WERI-Rb-1 (cell line): Measurements from ENCODE around the gene LRIG1.

Experiments used
- DNase-seq: peaks from one replicate; pipeline ENCODE4 v3.0.0-alpha.2; 2020
- H3K27ac ChIP-seq: fragments of 250-450 bp; sonication (Bioruptor Pico); 2 replicates; pipeline ENCODE4 v1.5.1; 2020; ENCODE audit warnings: mild to moderate bottlenecking, moderate library complexity
- H3K27me3 ChIP-seq: fragments of 250-450 bp; sonication (Bioruptor Pico); 2 replicates; pipeline ENCODE4 v1.5.1; 2021; ENCODE audit warnings: mild to moderate bottlenecking, low read depth, moderate library complexity; ENCODE audit not compliant: insufficient read depth, severe bottlenecking
- H3K36me3 ChIP-seq: fragments of 250-450 bp; sonication (Bioruptor Pico); 2 replicates; pipeline ENCODE4 v1.5.1; 2020; ENCODE audit warnings: mild to moderate bottlenecking, moderate library complexity
- H3K4me3 ChIP-seq: 2 replicates; pipeline ENCODE4 v1.5.1; 2011; ENCODE audit warnings: low read depth, mild to moderate bottlenecking, control low read depth, low read length
- H3K9me3 ChIP-seq: fragments of 250-450 bp; sonication (Bioruptor Pico); 2 replicates; pipeline ENCODE4 v1.5.1; 2021; ENCODE audit warnings: mild to moderate bottlenecking, moderate library complexity; ENCODE audit not compliant: severe bottlenecking
- TF ChIP-seq, protein P1 (sequence below): IDR thresholded peaks from 2 replicates; pipeline ENCODE4 v1.5.1; 2011; ENCODE audit warnings: low read depth, mild to moderate bottlenecking, control low read depth, inconsistent platforms, low read length

The LRIG1 gene

DNA sequence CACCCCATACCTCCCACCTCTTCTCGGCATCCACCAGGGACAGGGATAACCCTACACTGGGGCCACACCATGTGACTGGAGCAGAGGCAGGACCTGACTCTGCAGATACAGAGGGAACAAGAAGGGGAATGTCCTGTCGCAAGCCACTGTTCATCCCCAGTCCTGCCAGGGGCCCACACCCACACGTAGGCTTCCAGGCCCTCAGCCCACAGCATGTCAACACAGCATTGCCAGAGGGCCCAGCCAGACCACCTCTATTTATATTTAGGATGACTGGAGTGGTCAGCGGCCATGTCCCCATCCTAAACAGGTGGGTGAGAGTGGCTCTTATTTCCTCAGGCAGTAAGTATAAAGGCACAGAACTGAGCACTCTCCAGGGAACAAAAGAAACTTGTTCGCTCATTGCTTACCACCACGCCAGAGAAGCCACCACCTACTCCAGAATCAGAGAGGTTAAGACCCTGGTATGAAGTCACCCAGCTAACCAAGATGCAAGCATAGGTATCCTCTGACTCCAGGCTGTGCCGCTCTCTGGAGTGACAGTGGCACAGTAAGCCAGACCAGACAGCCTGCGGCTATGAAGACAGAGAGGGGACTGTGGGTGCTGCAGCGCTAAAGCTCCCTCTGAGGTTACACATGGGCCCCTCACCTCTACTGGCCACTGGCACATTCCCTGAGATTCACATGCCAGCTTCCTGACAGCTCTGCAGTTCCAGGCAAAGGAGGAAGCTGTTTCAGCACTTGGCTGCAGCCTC lies 67.9 kb downstream of the LRIG1 start:
- Histone ChIP-seq H3K36me3 (no peaks in the 10 kb centered on the region), H3K27ac (no peak overlapping the region), H3K27me3 (no peaks in the 10 kb centered on the region), H3K9me3 (no peaks in the 10 kb centered on the region), H3K4me3 (no peak overlapping the region)
- DNase-seq: no peak
- TF ChIP-seq, protein P1, sequence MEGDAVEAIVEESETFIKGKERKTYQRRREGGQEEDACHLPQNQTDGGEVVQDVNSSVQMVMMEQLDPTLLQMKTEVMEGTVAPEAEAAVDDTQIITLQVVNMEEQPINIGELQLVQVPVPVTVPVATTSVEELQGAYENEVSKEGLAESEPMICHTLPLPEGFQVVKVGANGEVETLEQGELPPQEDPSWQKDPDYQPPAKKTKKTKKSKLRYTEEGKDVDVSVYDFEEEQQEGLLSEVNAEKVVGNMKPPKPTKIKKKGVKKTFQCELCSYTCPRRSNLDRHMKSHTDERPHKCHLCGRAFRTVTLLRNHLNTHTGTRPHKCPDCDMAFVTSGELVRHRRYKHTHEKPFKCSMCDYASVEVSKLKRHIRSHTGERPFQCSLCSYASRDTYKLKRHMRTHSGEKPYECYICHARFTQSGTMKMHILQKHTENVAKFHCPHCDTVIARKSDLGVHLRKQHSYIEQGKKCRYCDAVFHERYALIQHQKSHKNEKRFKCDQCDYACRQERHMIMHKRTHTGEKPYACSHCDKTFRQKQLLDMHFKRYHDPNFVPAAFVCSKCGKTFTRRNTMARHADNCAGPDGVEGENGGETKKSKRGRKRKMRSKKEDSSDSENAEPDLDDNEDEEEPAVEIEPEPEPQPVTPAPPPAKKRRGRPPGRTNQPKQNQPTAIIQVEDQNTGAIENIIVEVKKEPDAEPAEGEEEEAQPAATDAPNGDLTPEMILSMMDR: no peak

DNA sequence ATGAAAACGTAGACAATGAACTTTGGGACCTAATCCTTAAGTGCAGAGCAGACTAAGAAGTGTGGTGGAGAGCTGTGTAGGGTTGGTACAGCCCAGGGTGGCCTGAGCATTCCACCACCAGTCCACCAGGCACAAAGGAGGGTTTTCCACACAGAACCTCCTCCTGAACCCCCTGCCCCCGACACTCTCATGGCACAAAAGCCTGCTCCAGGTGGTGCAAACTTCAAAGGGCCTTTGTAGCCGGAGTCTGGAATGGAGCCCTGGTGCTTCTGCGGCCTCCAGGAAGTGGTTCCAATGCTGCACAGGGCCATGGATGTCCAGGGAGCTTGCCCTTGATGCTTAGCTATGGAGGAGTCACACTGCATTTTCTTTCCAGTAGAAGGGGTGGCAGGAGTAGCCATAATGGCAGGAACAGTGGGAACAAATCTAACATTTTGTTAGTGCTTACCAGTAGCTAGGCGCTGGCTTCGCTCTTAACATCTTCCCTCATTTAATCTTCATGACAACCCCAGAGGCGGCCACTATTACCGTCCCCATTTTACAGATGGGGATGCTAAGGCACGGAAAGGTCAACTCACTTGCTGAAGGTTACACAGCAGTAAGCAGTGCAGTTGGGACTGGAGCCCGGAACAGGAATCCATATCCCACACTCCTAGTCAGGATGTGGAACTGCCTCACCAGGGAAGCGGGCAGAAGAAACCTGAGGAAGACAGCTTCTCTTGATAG lies 68.6 kb downstream of the LRIG1 start:
- no peak overlapping the region for H3K4me3 ChIP-seq
- H3K27me3 ChIP-seq: no peaks in the 10 kb centered on the region
- H3K36me3 ChIP-seq: no peaks in the 10 kb centered on the region
- TF ChIP-seq, protein P1: no peak
- no peak for DNase-seq
- H3K9me3 ChIP-seq: no peaks in the 10 kb centered on the region
- no peak overlapping the region for H3K27ac ChIP-seq

DNA sequence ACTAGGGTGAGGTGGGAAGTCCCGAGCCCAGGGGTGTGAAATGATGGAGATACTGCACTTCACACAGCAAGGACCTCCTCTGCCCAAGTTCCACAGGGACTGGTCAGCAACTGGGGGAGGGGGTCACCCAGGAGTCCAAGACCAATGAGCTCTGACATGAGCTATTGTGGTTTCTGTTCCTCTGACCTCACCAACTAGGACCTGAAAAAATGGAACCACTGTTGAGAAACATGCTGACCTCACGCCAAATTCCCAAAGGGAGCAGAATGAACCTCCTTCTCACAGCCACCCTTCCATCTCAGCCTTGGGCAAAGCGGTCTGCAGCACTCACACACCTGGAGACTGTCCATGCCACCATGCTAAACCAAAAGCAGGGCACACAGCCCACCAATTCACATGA lies 69.3 kb downstream of the LRIG1 start:
- DNase-seq: no peak
- H3K27me3 ChIP-seq: no peaks in the 10 kb centered on the region
- H3K36me3 ChIP-seq: no peaks in the 10 kb centered on the region
- H3K9me3 ChIP-seq: no peaks in the 10 kb centered on the region
- TF ChIP-seq, protein P1: no peak
- no peak overlapping the region for H3K4me3 ChIP-seq
- H3K27ac ChIP-seq: no peak overlapping the region

DNA sequence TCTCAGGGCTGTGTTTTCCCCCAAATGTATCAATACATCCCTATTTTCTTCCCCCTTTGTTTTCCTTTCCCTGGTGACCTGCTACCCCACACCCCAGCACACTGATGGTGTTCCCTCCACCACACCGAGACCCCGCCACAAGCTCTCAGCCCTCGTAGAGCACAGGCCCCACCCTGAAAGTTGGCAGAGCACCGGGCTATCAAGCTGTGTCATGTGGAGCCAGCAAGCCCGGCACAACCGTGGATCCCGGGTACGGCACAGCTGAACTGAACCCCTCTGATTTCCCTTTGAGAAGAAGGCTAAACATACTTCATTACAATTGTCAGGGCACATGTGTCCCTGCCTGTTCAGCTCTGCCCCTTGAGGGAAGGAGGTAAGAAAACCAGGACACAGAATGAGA lies 69.9 kb downstream of the LRIG1 start:
- TF ChIP-seq, protein P1: no peak
- H3K27ac ChIP-seq: no peak overlapping the region
- H3K9me3 ChIP-seq: no peaks in the 10 kb centered on the region
- no peak overlapping the region for H3K4me3 ChIP-seq
- DNase-seq: no peak
- no peaks in the 10 kb centered on the region for H3K27me3 ChIP-seq
- H3K36me3 ChIP-seq: no peaks in the 10 kb centered on the region

DNA sequence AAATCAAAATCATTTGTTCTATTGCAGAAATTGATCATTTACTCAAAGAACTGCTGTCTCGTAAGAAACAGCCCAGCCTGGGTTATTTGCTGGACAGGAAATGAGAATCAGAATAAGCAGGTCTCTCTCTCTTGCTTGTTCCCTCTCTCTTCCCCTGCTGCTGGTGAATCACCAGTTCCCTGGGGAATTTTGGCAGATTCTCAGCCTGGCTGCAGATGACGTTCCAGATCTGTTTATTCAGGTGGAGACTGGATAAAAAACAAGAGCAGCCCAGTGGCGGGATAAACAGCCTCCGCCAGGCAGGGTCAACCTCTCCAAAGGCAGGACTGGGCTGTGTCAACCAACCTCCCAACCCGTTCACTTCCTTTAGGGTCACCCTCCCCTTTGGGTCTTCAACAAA lies 72.1 kb downstream of the LRIG1 start:
- H3K27ac ChIP-seq: no peak overlapping the region
- H3K27me3 ChIP-seq: no peaks in the 10 kb centered on the region
- DNase-seq: no peak
- H3K9me3 ChIP-seq: no peaks in the 10 kb centered on the region
- TF ChIP-seq, protein P1: no peak
- no peaks in the 10 kb centered on the region for H3K36me3 ChIP-seq
- H3K4me3 ChIP-seq: no peak overlapping the region
